ENCODE measurements around the gene KARS1. TPM values are rescaled to one million over a fixed set of nuclear protein-coding genes. Genes with fewer than 3 reads are reported as not detected.

KARS1 gene
- total RNA-seq, 1 experiment from 2014 or later: 207 TPM

GRCh38 chr16:75647112-75647491 lies 363 bp downstream of the KARS1 start:
- DNase-seq: no peak
- Mint-ChIP-seq H3K4me1 (ENCODE audit: low read depth, unreplicated experiment) (peaks cover 40% of the 10 kb centered on the region), H3K27me3 (ENCODE audit: unreplicated experiment) (no peaks in the 10 kb centered on the region), H3K9me3 (ENCODE audit: low read depth, unreplicated experiment) (no peaks in the 10 kb centered on the region), H3K27ac (ENCODE audit: unreplicated experiment) (peak overlapping the region; percentile 97), H3K36me3 (ENCODE audit: insufficient read depth, unreplicated experiment) (peaks cover 57% of the 10 kb centered on the region), H3K4me3 (ENCODE audit: low read depth, unreplicated experiment) (peak overlapping the region; percentile 99)
- intact Hi-C loops (cut with micrococcal nuclease; ENCODE audit: unreplicated experiment): loop anchor here (2.0 to 10.0 kb wide), 2 partner anchors 24 to 1528 kb away; partner anchors contain the start of gene ADAT1
- TSS peak; percentile 57 for BruUV-seq (replicated peaks)
- no peak for TF ChIP-seq CTCF (IDR thresholded peaks at IDR 0.05; ENCODE audit: unreplicated experiment)
- CTCF ChIA-PET: interaction anchor here (0.6 to 1.8 kb wide), 6 partner anchors 26 to 305 kb away, joined by 3 to 9 read pairs (median 4); no protein-coding TSS in a partner anchor

GRCh38 chr16:75644240-75645012 lies 3.0 kb downstream of the KARS1 start:
- H3K4me3 Mint-ChIP-seq (ENCODE audit: low read depth, unreplicated experiment): peak overlapping the region; percentile 50
- peaks cover 18% of the 10 kb centered on the region for H3K4me1 Mint-ChIP-seq (ENCODE audit: low read depth, unreplicated experiment)
- peaks cover 63% of the 10 kb centered on the region for H3K36me3 Mint-ChIP-seq (ENCODE audit: insufficient read depth, unreplicated experiment)
- peak overlapping the region; percentile 53 for H3K27ac Mint-ChIP-seq (ENCODE audit: unreplicated experiment)
- CTCF ChIA-PET: interaction anchor here (1.2 kb wide), 1 partner anchor 120 kb away, joined by 4 read pairs; no protein-coding TSS in a partner anchor
- no peak for DNase-seq
- no peaks in the 10 kb centered on the region for H3K9me3 Mint-ChIP-seq (ENCODE audit: low read depth, unreplicated experiment)
- no TSS peak for BruUV-seq (replicated peaks)
- no peak for TF ChIP-seq CTCF (IDR thresholded peaks at IDR 0.05; ENCODE audit: unreplicated experiment)
- no peaks in the 10 kb centered on the region for H3K27me3 Mint-ChIP-seq (ENCODE audit: unreplicated experiment)
- intact Hi-C loops (cut with micrococcal nuclease; ENCODE audit: unreplicated experiment): loop anchor here (1.0 to 10.0 kb wide), 2 partner anchors 120 to 1530 kb away; no protein-coding TSS in a partner anchor

- no peak overlapping the region for H3K4me3 Mint-ChIP-seq (ENCODE audit: low read depth, unreplicated experiment)
- intact Hi-C loops (cut with micrococcal nuclease; ENCODE audit: unreplicated experiment): loop anchor here (10.0 kb wide), 1 partner anchor 1534 kb away; no protein-coding TSS in a partner anchor
- no peak overlapping the region for H3K27ac Mint-ChIP-seq (ENCODE audit: unreplicated experiment)
- no peak for TF ChIP-seq CTCF (IDR thresholded peaks at IDR 0.05; ENCODE audit: unreplicated experiment)
- peaks cover 69% of the 10 kb centered on the region for H3K36me3 Mint-ChIP-seq (ENCODE audit: insufficient read depth, unreplicated experiment)
- CTCF ChIA-PET: no interaction called here
- H3K27me3 Mint-ChIP-seq (ENCODE audit: unreplicated experiment): no peaks in the 10 kb centered on the region
- DNase-seq: no peak
- no TSS peak for BruUV-seq (replicated peaks)
- no peaks in the 10 kb centered on the region for H3K9me3 Mint-ChIP-seq (ENCODE audit: low read depth, unreplicated experiment)
- peaks cover 18% of the 10 kb centered on the region for H3K4me1 Mint-ChIP-seq (ENCODE audit: low read depth, unreplicated experiment)
Measured at GRCh38 chr16:75640598-75640997, 6.9 kb downstream of the KARS1 start.

- intact Hi-C loops (cut with micrococcal nuclease; ENCODE audit: unreplicated experiment): no loop called here
- CTCF ChIA-PET: no interaction called here
- no peak for TF ChIP-seq CTCF (IDR thresholded peaks at IDR 0.05; ENCODE audit: unreplicated experiment)
- peaks cover 73% of the 10 kb centered on the region for H3K36me3 Mint-ChIP-seq (ENCODE audit: insufficient read depth, unreplicated experiment)
- no peak for DNase-seq
- BruUV-seq (replicated peaks): no TSS peak
- no peaks in the 10 kb centered on the region for H3K4me1 Mint-ChIP-seq (ENCODE audit: low read depth, unreplicated experiment)
- no peaks in the 10 kb centered on the region for H3K9me3 Mint-ChIP-seq (ENCODE audit: low read depth, unreplicated experiment)
- H3K4me3 Mint-ChIP-seq (ENCODE audit: low read depth, unreplicated experiment): no peak overlapping the region
- no peaks in the 10 kb centered on the region for H3K27me3 Mint-ChIP-seq (ENCODE audit: unreplicated experiment)
- H3K27ac Mint-ChIP-seq (ENCODE audit: unreplicated experiment): no peak overlapping the region
Measured at GRCh38 chr16:75635036-75635435, 12.4 kb downstream of the KARS1 start.
